ENCODE measurements around the gene ATP8B2. TPM values are rescaled to one million over a fixed set of nuclear protein-coding genes. Genes with fewer than 3 reads are reported as not detected.

Gene ATP8B2
- total RNA-seq, 1 experiment from 2014 or later: 27.1 TPM

DNA sequence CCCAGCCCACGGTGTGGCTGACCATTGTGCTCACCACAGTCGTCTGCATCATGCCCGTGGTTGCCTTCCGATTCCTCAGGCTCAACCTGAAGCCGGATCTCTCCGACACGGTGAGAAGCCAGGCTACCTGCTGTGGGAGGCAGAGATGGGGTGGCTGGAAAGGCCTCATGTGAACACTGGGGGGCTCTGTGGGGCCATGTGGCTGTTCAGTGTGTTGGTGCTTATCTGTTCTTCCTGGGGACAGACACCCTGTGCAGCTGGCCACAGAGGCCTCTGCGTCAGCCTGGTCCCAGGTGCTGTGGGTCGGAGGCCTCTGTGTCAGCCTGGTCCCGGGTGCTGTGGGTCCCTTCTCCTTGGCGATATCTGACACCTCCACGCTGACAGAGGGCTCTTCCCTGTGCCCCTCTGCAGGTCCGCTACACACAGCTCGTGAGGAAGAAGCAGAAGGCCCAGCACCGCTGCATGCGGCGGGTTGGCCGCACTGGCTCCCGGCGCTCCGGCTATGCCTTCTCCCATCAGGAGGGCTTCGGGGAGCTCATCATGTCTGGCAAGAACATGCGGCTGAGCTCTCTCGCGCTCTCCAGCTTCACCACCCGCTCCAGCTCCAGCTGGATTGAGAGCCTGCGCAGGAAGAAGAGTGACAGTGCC, 23.2 kb downstream of the ATP8B2 start:
- no peak overlapping the region for H3K27ac Mint-ChIP-seq (ENCODE audit: low read depth, unreplicated experiment)
- peaks cover 35% of the 10 kb centered on the region for H3K36me3 Mint-ChIP-seq (ENCODE audit: insufficient read depth, unreplicated experiment)
- H3K9me3 Mint-ChIP-seq (ENCODE audit: unreplicated experiment): no peaks in the 10 kb centered on the region
- H3K27me3 Mint-ChIP-seq (ENCODE audit: insufficient read depth, unreplicated experiment): peaks cover 13% of the 10 kb centered on the region
- ChIA-PET CTCF (interaction anchor here (0.5 to 5.4 kb wide), 4 partner anchors 14 to 268 kb away, joined by 3 to 63 read pairs (median 3); no protein-coding TSS in a partner anchor), POLR2A (interaction anchor here (1.1 kb wide), 1 partner anchor 52 kb away, joined by 3 read pairs; no protein-coding TSS in a partner anchor)
- peaks cover 13% of the 10 kb centered on the region for H3K4me1 Mint-ChIP-seq (ENCODE audit: insufficient read depth, unreplicated experiment)
- TF ChIP-seq, protein P1, sequence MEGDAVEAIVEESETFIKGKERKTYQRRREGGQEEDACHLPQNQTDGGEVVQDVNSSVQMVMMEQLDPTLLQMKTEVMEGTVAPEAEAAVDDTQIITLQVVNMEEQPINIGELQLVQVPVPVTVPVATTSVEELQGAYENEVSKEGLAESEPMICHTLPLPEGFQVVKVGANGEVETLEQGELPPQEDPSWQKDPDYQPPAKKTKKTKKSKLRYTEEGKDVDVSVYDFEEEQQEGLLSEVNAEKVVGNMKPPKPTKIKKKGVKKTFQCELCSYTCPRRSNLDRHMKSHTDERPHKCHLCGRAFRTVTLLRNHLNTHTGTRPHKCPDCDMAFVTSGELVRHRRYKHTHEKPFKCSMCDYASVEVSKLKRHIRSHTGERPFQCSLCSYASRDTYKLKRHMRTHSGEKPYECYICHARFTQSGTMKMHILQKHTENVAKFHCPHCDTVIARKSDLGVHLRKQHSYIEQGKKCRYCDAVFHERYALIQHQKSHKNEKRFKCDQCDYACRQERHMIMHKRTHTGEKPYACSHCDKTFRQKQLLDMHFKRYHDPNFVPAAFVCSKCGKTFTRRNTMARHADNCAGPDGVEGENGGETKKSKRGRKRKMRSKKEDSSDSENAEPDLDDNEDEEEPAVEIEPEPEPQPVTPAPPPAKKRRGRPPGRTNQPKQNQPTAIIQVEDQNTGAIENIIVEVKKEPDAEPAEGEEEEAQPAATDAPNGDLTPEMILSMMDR (IDR thresholded peaks at IDR 0.05; ENCODE audit: unreplicated experiment): no peak
- no peak for DNase-seq (ENCODE audit: unreplicated experiment)
- BruUV-seq (replicated peaks): no TSS peak
- intact Hi-C loops (cut with micrococcal nuclease): no loop called here
- no peak overlapping the region for H3K4me3 Mint-ChIP-seq (ENCODE audit: unreplicated experiment)

DNA sequence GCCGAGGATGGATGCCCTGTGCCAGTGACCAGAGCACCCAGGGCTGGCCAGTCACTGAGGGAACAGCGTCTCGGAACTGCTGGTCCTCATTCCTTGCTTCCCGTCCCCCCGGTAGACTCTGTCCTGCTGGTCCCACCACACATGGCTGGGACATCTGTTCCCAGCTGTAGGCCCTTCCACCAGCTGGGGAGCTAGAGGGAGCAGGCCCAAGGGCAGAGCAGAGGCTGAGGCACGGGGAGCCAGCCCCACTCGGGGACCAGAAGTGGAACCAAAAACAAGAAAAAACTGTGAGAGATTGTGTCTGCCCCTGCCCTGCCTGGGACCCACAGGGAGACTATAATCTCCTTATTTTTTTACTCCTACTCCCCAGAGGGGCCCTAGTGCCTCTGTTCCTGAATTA, 23.8 kb downstream of the ATP8B2 start:
- no peak overlapping the region for H3K4me3 Mint-ChIP-seq (ENCODE audit: unreplicated experiment)
- no peaks in the 10 kb centered on the region for H3K9me3 Mint-ChIP-seq (ENCODE audit: unreplicated experiment)
- intact Hi-C loops (cut with micrococcal nuclease): no loop called here
- ChIA-PET POLR2A (interaction anchor here (0.6 kb wide), 1 partner anchor 20 kb away, joined by 3 read pairs; no protein-coding TSS in a partner anchor), CTCF (interaction anchor here (0.5 to 0.8 kb wide), 2 partner anchors 220 to 268 kb away, joined by 3 read pairs; no protein-coding TSS in a partner anchor)
- no peak overlapping the region for H3K27ac Mint-ChIP-seq (ENCODE audit: low read depth, unreplicated experiment)
- DNase-seq (ENCODE audit: unreplicated experiment): no peak
- H3K4me1 Mint-ChIP-seq (ENCODE audit: insufficient read depth, unreplicated experiment): peaks cover 19% of the 10 kb centered on the region
- BruUV-seq (replicated peaks): no TSS peak
- peaks cover 13% of the 10 kb centered on the region for H3K27me3 Mint-ChIP-seq (ENCODE audit: insufficient read depth, unreplicated experiment)
- TF ChIP-seq, protein P1 (IDR thresholded peaks at IDR 0.05; ENCODE audit: unreplicated experiment): no peak
- H3K36me3 Mint-ChIP-seq (ENCODE audit: insufficient read depth, unreplicated experiment): peaks cover 30% of the 10 kb centered on the region

DNA sequence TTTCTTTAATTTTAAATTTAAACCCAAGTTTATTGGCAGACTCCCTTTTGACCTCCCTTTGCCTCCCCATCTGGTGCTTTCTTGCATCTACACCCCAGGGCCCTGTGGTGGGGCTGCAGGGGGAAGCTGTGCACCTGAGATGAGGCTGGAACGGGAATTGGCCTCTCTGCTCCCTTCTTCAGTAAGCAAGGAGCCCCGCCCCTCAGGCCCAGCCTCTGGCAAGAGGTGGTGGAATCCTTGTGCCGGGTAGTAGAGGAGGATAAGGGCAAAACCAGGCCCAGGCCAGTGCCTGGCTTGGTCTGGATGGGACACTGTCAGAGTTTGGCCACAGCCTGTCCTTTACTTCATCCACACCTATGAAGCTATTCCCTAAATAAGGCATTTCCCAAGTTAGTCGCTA, 25.1 kb downstream of the ATP8B2 start:
- DNase-seq (ENCODE audit: unreplicated experiment): no peak
- H3K9me3 Mint-ChIP-seq (ENCODE audit: unreplicated experiment): no peaks in the 10 kb centered on the region
- no peak overlapping the region for H3K27ac Mint-ChIP-seq (ENCODE audit: low read depth, unreplicated experiment)
- no peak overlapping the region for H3K4me3 Mint-ChIP-seq (ENCODE audit: unreplicated experiment)
- H3K27me3 Mint-ChIP-seq (ENCODE audit: insufficient read depth, unreplicated experiment): peaks cover 13% of the 10 kb centered on the region
- POLR2A ChIA-PET: interaction anchor here (0.6 to 1.6 kb wide), 3 partner anchors 54 to 93 kb away, joined by 3 to 6 read pairs (median 5); no protein-coding TSS in a partner anchor
- peaks cover 28% of the 10 kb centered on the region for H3K36me3 Mint-ChIP-seq (ENCODE audit: insufficient read depth, unreplicated experiment)
- TF ChIP-seq, protein P1 (IDR thresholded peaks at IDR 0.05; ENCODE audit: unreplicated experiment): no peak
- intact Hi-C loops (cut with micrococcal nuclease): loop anchor here (5.0 kb wide), 1 partner anchor 127 kb away; no protein-coding TSS in a partner anchor
- CTCF ChIA-PET: interaction anchor here (0.7 to 1.0 kb wide), 2 partner anchors 15 to 588 kb away, joined by 3 to 6 read pairs; no protein-coding TSS in a partner anchor
- peaks cover 19% of the 10 kb centered on the region for H3K4me1 Mint-ChIP-seq (ENCODE audit: insufficient read depth, unreplicated experiment)
- BruUV-seq (replicated peaks): no TSS peak

DNA sequence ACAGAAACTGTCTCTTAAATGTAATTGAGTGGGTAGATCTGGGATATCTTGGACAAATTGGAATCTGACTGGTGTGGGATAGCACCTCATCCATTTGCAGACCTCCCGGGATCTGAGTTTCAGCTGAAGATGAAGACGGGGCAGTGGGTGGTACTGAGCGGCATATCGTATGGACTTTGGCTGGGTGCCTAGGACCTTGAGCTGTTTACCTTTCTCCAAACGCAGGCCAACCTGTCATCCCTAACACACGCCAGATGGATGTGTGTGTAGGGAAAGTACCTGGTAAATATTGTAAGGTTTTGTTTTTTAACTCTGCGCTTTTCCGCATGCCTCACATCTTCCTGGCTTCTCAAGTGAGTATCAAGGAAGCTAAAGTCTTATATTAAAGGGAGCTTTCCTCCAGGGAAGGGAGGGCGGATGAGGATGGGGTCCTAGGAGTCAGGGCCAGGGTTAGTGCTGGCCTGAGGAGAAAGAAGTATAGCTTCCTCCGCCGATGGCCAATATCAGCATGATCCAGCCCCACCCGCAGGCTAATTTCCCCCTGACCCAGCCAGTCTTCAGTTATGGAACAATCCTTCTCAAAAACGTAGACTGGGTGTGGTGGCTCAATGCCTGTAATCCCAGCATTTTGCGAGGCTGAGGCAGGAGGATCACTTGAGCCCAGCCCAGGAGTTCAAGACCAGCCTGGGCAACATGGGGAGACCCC, 26.2 kb downstream of the ATP8B2 start:
- no TSS peak for BruUV-seq (replicated peaks)
- H3K36me3 Mint-ChIP-seq (ENCODE audit: insufficient read depth, unreplicated experiment): peaks cover 22% of the 10 kb centered on the region
- ChIA-PET POLR2A (interaction anchor here (0.6 to 1.6 kb wide), 4 partner anchors 12 to 86 kb away, joined by 3 to 6 read pairs (median 4); no protein-coding TSS in a partner anchor), CTCF (interaction anchor here (0.6 to 1.4 kb wide), 5 partner anchors 16 to 840 kb away, joined by 3 to 11 read pairs (median 4); no protein-coding TSS in a partner anchor)
- no peaks in the 10 kb centered on the region for H3K9me3 Mint-ChIP-seq (ENCODE audit: unreplicated experiment)
- no peak overlapping the region for H3K4me3 Mint-ChIP-seq (ENCODE audit: unreplicated experiment)
- H3K27ac Mint-ChIP-seq (ENCODE audit: low read depth, unreplicated experiment): no peak overlapping the region
- TF ChIP-seq, protein P1 (IDR thresholded peaks at IDR 0.05; ENCODE audit: unreplicated experiment): no peak
- H3K4me1 Mint-ChIP-seq (ENCODE audit: insufficient read depth, unreplicated experiment): peaks cover 19% of the 10 kb centered on the region
- intact Hi-C loops (cut with micrococcal nuclease): loop anchor here (5.0 kb wide), 1 partner anchor 126 kb away; no protein-coding TSS in a partner anchor
- peaks cover 13% of the 10 kb centered on the region for H3K27me3 Mint-ChIP-seq (ENCODE audit: insufficient read depth, unreplicated experiment)
- DNase-seq (ENCODE audit: unreplicated experiment): no peak

Data from MCF 10A (cell line).